Prostate gland (tissue), 2 donors: ENCODE measurements around the gene VEZT. TPM values are rescaled to one million over a fixed set of nuclear protein-coding genes. Genes with fewer than 3 reads are reported as not detected.

Experiments used
- DNase-seq: peaks from one replicate; pipeline ENCODE4 v3.0.0-alpha.2; 2019; ENCODE audit warnings: low spot score
- H3K27ac ChIP-seq, 2 donors: fragments of 200-600 bp; sonication (generic); 2 replicates each; pipeline ENCODE4 v1.5.1; 2017 to 2019
- H3K27me3 ChIP-seq: fragments of 200-600 bp; sonication (generic); replicated peaks from 2 replicates; pipeline ENCODE4 v1.5.1; 2019; ENCODE audit not compliant: insufficient read depth
- H3K36me3 ChIP-seq, 2 donors: fragments of 200-600 bp; sonication (generic); 1 replicate in 1 of 2; 2 replicates in 1 of 2; pipeline versions ENCODE4 v1.5.1 to v1.8.1; 2017 to 2019
- H3K4me1 ChIP-seq: fragments of 200-600 bp; sonication (generic); replicated peaks from 2 replicates; pipeline ENCODE4 v1.5.1; 2019
- H3K4me3 ChIP-seq, 2 donors: fragments of 200-600 bp; sonication (generic); 2 replicates each; pipeline ENCODE4 v1.5.1; 2017 to 2019
- H3K9me3 ChIP-seq: fragments of 200-600 bp; sonication (generic); 2 replicates; pipeline ENCODE4 v1.5.1; 2017
- CTCF ChIP-seq, 4 experiments: fragments of 200-600 bp in 2 of 4; fragments of 450-650 bp in 2 of 4; sonication (generic) in 2 of 4; IDR thresholded peaks; 1 replicate in 3 of 4; 2 replicates in 1 of 4; pipeline ENCODE4 v1.5.1; 2016 to 2019; ENCODE audit warnings: antibody characterized with exemption in 4 of 4, mild to moderate bottlenecking in 2 of 4, moderate library complexity in 2 of 4
- POLR2A ChIP-seq: fragments of 450-650 bp; IDR thresholded peaks from one replicate; pipeline ENCODE4 v1.6.1; 2016; ENCODE audit warnings: antibody characterized with exemption, mild to moderate bottlenecking
- POLR2AphosphoS5 ChIP-seq: sonication (generic); formaldehyde crosslinking; IDR thresholded peaks from one replicate; pipeline ENCODE4 v1.6.1; 2017; ENCODE audit warnings: antibody characterized with exemption
- WGBS: methylation state at CpG from one replicate; pipeline ENCODE4 v1.1.5; 2018; 5-methylcytosine and 5-hydroxymethylcytosine counted together
- intact Hi-C: fragments of 100-400 bp; cut with DNase I; formaldehyde crosslinking; loops from one replicate; pipeline ENCODE4 v1.14.2; 2022
- total RNA-seq, 2 donors: library from RNA; depleted of rRNA; stranded (reverse); fragments of >200 nt; gene quantifications; one replicate each; pipeline ENCODE4 v1.1.0, GENCODE V29; 2016

The VEZT gene
- total RNA-seq, 2 donors from 2014 or later = 37.4 to 81.6 TPM

- 93% methylated on average over 1 of the region's 1 CpG for WGBS
- no peak overlapping the region for H3K4me3 ChIP-seq
- no peaks in the 10 kb centered on the region for H3K36me3 ChIP-seq
- H3K27me3 ChIP-seq = no peaks in the 10 kb centered on the region
- DNase-seq = no peak
- no peak overlapping the region for H3K27ac ChIP-seq
- H3K9me3 ChIP-seq = no peaks in the 10 kb centered on the region
- intact Hi-C loops = no loop called here
- H3K4me1 ChIP-seq = no peaks in the 10 kb centered on the region
- no peak for TF ChIP-seq POLR2AphosphoS5
- no peak for TF ChIP-seq CTCF (IDR thresholded peaks at IDR 0.05)
- TF ChIP-seq POLR2A = no peak
Measured at GRCh38 chr12:95283371-95283770, 65.8 kb downstream of the VEZT start.

- DNase-seq = no peak
- WGBS = 79% methylated on average over 3 of the region's 3 CpGs
Measured at GRCh38 chr12:95286713-95287112, 69.1 kb downstream of the VEZT start.

GRCh38 chr12:95291501-95291900 is 73.9 kb downstream of the VEZT start:
- 87% methylated on average over 2 of the region's 2 CpGs for WGBS
- Histone ChIP-seq H3K4me1 (no peaks in the 10 kb centered on the region), H3K9me3 (no peaks in the 10 kb centered on the region), H3K4me3 (no peak overlapping the region), H3K36me3 (peaks cover 0 to 5% of the 10 kb centered on the region in 2 donors), H3K27ac (no peak overlapping the region), H3K27me3 (no peaks in the 10 kb centered on the region)
- TF ChIP-seq CTCF (IDR thresholded peaks at IDR 0.05) (no peak), POLR2AphosphoS5 (no peak), POLR2A (no peak)
- intact Hi-C loops = no loop called here
- no peak for DNase-seq

More at GRCh38 chr12:95286713-95287112, 69.1 kb downstream of the VEZT start:
- Histone ChIP-seq H3K4me1 (no peaks in the 10 kb centered on the region), H3K9me3 (no peaks in the 10 kb centered on the region), H3K36me3 (no peaks in the 10 kb centered on the region), H3K4me3 (no peak overlapping the region), H3K27ac (no peak overlapping the region), H3K27me3 (no peaks in the 10 kb centered on the region)
- TF ChIP-seq CTCF (IDR thresholded peaks at IDR 0.05) (no peak), POLR2AphosphoS5 (no peak), POLR2A (no peak)
- intact Hi-C loops = no loop called here

GRCh38 chr12:95298916-95299315 is 81.3 kb downstream of the VEZT start:
- H3K27ac ChIP-seq = no peak overlapping the region
- intact Hi-C loops = no loop called here
- H3K27me3 ChIP-seq = no peaks in the 10 kb centered on the region
- H3K4me3 ChIP-seq = no peak overlapping the region
- H3K36me3 ChIP-seq = peaks cover 0 to 5% of the 10 kb centered on the region in 2 donors
- no peaks in the 10 kb centered on the region for H3K4me1 ChIP-seq
- TF ChIP-seq POLR2AphosphoS5 = no peak
- 85% methylated on average over 5 of the region's 5 CpGs for WGBS
- no peak for DNase-seq
- no peaks in the 10 kb centered on the region for H3K9me3 ChIP-seq

GRCh38 chr12:95300286-95300685 is 82.7 kb downstream of the VEZT start:
- Histone ChIP-seq H3K4me3 (no peak overlapping the region), H3K27me3 (no peaks in the 10 kb centered on the region), H3K9me3 (no peaks in the 10 kb centered on the region), H3K4me1 (no peaks in the 10 kb centered on the region), H3K27ac (no peak overlapping the region), H3K36me3 (peaks cover 0 to 5% of the 10 kb centered on the region in 2 donors)
- WGBS = 93% methylated on average over 2 of the region's 2 CpGs
- intact Hi-C loops = no loop called here
- DNase-seq = no peak
- TF ChIP-seq CTCF (IDR thresholded peaks at IDR 0.05) = no peak
- TF ChIP-seq POLR2A = no peak
- no peak for TF ChIP-seq POLR2AphosphoS5
